Neural progenitor cell (in vitro differentiated cells): ENCODE measurements around the gene CAPN11.

Source experiments
- EZH2 ChIP-seq: fragments of 200-600 bp; sonication (generic); IDR thresholded peaks from 2 replicates; pipeline ENCODE4 v1.6.1; 2017; ENCODE audit warnings: antibody characterized with exemption, mild to moderate bottlenecking, moderate library complexity
- TF ChIP-seq, protein P1 (sequence below): fragments of 200-600 bp; sonication (generic); IDR thresholded peaks from 2 replicates; pipeline ENCODE4 v1.5.1; 2017; ENCODE audit warnings: antibody characterized with exemption, mild to moderate bottlenecking

DNA sequence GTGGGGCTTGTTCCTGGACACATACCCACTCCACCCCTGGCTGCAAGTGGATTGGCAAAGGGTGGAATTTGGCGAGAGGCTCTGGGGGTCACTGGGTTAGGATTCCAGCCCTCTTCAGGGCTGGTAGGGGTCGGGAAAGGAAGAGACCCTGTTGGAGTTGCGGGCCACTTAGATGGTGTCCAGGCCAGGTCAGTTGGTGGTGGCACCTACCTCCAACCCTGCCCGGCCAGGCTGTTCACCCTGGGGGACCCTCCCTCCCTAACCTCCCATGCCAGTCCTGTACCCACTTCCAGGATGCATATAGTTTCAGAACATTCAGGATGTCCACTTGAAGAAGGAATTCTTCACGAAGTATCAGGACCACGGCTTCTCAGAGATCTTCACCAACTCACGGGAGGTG is 21.0 kb downstream of the CAPN11 start:
- TF ChIP-seq EZH2: no peak
- TF ChIP-seq, protein P1, sequence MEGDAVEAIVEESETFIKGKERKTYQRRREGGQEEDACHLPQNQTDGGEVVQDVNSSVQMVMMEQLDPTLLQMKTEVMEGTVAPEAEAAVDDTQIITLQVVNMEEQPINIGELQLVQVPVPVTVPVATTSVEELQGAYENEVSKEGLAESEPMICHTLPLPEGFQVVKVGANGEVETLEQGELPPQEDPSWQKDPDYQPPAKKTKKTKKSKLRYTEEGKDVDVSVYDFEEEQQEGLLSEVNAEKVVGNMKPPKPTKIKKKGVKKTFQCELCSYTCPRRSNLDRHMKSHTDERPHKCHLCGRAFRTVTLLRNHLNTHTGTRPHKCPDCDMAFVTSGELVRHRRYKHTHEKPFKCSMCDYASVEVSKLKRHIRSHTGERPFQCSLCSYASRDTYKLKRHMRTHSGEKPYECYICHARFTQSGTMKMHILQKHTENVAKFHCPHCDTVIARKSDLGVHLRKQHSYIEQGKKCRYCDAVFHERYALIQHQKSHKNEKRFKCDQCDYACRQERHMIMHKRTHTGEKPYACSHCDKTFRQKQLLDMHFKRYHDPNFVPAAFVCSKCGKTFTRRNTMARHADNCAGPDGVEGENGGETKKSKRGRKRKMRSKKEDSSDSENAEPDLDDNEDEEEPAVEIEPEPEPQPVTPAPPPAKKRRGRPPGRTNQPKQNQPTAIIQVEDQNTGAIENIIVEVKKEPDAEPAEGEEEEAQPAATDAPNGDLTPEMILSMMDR: no peak
